NCI-H345 (cell line): Measurements from ENCODE around the gene TTC1.
"Not testable (repeated sequence)": the region's sequence is repeated elsewhere in the genome, so short reads cannot be mapped to it uniquely, and the experiment has no call there.

Source experiments
- DNase-seq: peaks from one replicate; lab custom pipeline; 2025; lab: John Stamatoyannopoulos, UW

Gene TTC1

DNA sequence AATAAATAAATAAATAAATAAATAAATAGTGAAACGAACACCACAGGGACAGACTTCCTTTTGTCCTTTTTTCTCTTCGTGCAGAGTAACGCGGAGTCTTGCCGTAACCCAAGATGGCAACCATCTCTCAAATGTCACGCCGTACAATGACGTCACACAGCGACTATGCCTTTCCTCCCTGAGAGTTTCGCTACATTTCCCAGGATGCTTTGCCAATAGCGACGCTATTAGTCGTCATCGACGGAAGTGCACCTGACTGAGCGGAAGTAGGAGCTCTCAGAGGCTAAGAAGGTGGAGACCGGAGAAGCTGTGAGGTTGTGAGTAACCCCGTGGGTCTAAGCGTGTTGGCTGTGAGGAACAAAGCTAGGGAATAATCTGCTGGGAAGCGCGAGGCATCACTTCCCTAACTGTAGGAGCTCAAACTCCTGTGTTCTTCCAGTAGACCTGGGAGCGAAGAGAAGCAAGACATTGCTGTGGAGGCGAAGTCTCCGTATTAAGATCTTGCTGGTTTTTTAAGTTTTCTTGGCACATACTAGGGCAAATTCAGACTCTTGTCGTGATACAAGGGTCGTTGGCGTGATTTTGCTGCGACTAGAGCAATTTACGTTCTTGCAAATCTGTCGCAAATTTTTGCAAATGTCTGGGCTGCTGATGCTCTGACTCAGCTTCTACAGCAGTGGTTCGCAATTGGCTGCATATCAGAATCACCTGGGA lies at the start of gene TTC1:
TSS of gene TTC1 (plus strand) at position 263 of the 714 bp plus-strand sequence. CDS start 1,390 bp downstream, outside the sequence.
- peak; percentile 99 for DNase-seq

DNA sequence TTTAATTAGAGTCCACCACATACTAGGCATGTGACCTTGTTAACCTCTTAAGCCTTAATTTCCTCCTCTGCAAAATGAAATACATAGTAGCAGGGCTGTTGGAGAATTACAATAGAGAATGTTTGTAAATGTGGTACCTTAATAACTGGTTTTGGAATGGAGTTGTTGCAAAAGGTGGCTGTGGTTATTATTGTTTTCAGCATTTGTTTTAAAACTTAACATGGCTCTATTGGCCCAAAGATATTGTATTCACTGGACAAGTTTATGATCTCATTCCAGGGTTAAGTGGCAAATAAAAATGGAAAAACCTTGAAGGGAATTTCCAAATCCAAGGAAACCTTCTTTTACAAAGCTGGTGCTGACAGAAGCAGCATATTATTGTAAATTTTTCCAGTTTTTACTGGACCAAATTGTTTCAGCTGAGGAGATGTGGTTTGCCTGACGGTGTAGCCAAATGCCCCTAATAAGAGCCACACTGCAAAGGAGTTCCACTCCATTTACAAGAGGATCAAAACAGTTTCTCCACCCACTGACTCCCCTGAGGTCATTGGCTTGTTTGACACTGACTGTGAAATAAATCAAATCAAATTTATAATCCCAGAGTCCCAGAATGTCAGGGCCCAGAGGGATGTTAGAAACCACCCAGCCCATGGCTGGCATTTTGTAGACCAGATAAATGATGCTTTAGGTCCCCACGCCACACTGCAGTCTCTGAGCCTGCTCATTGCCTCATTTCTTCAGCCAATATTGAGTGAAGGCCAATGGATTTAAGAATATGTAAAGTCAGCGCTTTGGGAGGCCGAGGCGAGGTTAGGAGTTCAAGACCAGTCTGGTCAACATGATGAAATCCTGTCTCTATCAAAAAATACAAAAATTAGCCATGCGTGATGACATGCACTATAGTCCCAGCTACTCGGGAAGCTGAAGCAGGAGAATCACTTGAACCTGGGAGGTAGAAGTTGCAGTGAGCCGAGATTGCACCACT lies 47.5 kb upstream of the TTC1 start:
- no peak for DNase-seq

DNA sequence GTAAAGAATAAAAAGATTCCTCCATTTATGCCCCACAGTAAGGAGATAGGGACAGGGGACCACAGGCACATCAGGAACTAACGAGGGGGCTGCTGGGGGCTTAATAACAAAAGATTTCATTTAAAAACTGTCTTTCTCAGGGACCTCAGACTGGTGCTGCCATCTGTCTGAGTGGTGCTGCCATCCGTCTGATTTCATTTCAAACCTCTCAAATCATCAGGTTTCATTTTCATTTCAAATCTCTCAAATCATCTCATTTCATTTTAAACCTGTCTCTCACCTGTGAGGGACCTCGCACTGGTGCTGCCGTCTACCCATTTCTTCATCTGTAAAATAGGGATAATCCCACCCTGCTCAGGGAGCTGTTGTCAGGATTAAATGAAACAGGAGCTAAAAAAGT lies 46.7 kb upstream of the TTC1 start:
- DNase-seq, result no peak

- DNase-seq, result no peak
Measured at GRCh38 chr5:159963935-159964334, 45.0 kb upstream of the TTC1 start.

DNA sequence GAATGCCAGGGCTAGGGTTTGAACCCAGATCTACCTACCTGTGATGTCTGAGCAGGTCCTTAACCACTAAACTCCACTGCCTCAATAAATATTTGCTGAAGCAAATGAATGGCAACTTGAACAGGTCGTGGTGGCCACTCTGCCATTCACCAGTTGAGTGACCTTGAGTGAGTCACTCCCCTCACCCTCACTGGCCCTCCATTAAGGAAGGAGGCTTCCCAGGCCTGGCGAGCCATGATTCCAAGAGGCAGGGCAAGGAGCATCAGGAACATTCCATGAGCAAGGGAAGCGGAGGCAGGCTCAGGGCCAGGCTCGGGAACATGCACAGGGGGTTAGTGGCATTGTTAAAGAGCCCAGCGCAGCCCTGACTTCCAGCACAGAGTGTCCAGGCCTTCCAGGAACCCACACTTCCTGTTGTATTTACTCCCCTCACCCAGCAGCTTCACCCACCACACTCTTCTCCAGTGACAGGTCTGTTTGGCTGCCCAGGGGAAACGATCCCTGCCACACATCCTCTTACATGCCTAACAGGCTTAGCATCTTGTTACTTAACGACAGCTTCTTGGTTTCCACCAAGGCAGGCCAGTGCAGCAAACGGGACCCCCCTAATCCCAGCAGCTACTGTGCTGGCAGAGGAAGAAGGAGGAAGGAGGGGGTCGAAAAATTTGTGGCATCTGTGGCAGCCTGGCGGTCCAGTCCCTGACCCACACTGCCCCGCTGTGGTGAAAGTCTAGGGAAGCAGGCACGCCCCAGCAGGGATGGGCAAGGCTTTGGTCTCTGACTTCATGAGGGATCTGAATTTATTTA lies 43.7 kb upstream of the TTC1 start:
- DNase-seq, result no peak

GRCh38 chr5:159965838-159966128 lies 43.2 kb upstream of the TTC1 start:
- not testable (repeated sequence) for DNase-seq

DNA sequence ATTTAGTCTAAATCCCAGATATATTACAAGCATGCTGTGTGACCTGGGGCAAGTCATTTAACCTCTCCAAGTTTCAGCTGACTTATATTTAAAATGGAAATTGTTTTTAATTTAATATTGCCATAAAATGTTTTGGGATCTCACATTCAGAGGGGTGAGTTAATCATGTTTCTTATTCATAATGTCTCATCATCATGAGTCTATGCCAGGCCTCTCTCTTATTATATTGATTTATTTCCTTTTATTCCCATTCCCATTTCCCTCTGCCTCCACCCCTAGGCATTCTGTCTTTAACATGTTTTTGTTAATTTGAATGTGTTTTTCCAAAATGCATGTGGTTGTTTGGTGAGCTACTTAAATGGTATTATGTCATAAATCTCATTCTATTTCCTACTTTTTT lies 39.0 kb upstream of the TTC1 start:
- DNase-seq, result no peak

DNA sequence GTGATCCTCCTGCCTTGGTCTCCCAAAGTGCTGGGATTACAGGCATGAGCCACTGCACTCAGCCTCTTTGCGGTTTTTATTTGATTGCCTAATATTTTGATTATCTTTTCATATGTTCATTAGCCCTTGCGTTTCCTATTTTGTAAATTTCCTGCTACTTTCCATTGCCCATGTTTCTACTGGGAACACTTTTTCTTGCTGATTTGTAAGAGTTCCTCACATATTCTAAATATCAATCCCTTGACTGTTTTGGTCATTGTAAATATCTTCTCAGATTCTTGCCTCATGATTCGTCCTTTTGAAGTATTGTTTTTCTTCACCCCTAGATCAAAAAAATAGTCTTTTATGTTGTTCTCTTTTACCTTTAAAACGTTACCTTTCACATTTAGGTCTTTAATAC lies 37.9 kb upstream of the TTC1 start:
- DNase-seq, result no peak

- DNase-seq, result no peak
Measured at GRCh38 chr5:159971514-159971913, 37.4 kb upstream of the TTC1 start.

DNA sequence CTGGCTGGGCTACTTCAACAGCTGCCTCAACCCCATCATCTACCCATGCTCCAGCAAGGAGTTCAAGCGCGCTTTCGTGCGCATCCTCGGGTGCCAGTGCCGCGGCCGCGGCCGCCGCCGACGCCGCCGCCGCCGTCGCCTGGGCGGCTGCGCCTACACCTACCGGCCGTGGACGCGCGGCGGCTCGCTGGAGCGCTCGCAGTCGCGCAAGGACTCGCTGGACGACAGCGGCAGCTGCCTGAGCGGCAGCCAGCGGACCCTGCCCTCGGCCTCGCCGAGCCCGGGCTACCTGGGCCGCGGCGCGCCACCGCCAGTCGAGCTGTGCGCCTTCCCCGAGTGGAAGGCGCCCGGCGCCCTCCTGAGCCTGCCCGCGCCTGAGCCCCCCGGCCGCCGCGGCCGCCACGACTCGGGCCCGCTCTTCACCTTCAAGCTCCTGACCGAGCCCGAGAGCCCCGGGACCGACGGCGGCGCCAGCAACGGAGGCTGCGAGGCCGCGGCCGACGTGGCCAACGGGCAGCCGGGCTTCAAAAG lies 36.9 kb upstream of the TTC1 start:
- no peak for DNase-seq

GRCh38 chr5:159972538-159973362 lies 36.2 kb upstream of the TTC1 start:
- no peak for DNase-seq

DNA sequence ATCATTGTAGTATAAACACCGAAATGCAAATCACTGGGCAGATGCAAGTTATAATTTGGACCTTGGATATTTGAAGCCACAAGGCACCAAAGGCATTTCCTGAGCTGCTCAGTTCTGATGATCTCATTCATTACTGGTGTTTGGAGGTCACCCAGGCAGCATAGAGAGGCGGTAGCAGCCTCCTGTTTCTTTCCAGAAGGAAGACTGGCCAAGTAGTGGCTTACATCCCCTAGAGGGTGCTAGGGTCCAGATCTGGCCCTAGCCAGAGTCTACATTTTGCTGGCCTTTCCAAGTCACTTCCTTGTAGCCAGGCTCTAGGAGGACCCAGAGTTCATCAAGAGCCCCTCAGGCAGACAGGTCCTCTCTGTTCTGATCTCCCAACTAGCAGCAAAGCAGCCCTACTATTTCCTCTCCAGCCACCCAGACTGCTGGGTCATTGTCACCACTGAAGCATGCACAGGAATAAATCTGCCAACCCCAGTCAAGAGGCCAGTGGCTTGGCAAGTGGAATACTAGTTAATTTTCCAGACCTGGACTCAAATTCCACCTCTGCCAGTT lies 33.4 kb upstream of the TTC1 start:
- no peak for DNase-seq

DNA sequence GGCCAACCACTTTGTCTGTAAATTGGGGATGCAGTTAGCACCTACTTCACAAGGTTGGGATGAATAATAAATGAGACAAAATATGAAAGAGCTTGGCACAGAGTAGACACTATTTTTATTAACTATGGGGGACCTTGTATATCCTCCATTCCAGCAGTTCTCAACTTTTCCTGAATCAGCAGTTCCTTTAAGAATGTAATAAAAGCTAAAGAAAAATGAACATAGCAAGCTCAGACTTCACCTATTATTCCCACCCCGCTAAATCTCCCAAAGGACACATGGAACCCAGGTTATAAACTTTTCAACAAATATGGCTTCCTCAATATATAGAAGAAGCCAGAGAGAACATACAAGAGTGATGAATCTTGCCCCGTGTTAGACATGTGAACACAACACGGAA lies 32.0 kb upstream of the TTC1 start:
- no peak for DNase-seq

- DNase-seq, result no peak
Measured at GRCh38 chr5:159978358-159978757, 30.6 kb upstream of the TTC1 start.

DNA sequence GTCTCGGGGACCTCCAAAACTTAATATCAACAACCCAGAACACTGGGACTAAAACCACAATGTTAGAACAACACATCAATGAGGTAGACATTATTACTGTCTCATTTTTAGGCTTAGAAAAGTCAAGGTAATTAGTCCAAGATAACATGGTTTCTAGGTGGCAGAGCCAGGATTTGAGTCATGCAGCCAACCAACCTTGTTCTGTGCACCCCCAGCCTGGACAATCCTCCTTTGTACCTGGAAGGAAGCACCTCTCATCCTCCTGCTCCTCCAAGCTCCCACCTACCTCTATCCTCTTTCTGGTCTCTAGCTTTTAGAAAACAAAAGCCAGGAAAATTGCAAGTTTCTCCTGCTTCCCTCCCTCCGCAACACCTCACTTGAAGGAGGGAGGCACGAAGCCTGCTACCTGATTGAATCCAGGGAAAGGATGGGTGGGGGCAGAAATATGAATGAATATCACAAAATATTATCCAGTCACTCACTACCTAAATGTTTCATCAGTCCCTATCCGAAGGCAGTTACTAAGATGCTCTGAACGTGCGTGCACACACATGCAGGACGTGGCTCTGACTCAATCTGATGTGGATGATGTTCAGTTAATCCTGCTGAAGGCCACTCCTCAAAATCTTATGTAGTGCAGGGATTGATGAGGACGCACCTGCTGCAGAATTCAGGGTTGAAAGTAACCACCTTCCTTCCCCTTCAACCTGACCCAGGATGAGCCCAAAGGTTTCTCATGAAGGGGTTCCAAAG lies 26.3 kb upstream of the TTC1 start:
- DNase-seq, result no peak

GRCh38 chr5:159987031-159987674 lies 21.8 kb upstream of the TTC1 start:
- peak; percentile 85 for DNase-seq

- no peak for DNase-seq
Measured at GRCh38 chr5:159990506-159990905, 18.4 kb upstream of the TTC1 start.

DNA sequence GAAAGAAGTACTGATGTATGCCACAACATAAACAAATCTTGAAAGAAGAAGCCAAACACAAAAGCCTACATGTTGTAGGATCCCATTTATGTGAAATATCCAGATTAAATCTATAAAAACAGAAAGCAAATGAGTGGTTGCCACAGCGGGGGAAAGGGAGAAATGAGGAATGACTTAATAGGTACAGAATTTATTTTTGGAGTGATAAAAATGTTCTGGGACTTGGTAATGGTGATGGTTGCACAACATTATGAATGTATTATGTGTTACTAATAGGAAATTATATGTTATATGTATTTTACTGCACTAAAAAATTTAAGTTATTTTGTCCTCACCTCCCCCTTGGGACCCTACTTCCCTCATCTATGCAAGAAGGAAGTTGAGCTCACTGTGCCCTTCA lies 16.4 kb upstream of the TTC1 start:
- no peak for DNase-seq

DNA sequence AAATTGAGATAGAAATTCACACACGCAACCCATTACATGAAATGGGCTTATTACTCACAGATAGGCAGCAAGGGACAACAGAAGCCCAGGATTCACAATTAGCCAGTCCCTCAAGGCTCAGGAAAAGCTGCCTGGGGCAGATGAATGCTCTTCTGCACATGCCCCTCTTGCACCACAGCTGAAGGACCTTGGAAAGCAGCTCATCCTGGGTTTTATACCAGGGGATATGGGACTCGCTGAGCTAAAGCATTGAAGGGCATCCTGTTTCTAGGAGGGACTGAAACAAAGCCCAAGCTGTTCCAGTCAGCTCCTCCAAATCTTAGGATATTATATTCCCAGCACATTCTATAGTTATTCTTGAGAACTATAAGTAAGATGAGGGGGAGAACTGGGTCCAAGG lies 15.7 kb upstream of the TTC1 start:
- no peak for DNase-seq

GRCh38 chr5:159995907-159996306 lies 13.0 kb upstream of the TTC1 start:
- DNase-seq, result no peak
